GM15510 (cell line): ENCODE results near the gene DBX1.

Experiments
- POLR2A ChIP-seq: IDR thresholded peaks from 3 replicates; pipeline ENCODE4 v1.6.1; 2011; ENCODE audit warnings: borderline replicate concordance; ENCODE audit not compliant: insufficient read length; ENCODE audit errors: extremely low read depth

The DBX1 gene, protein sequence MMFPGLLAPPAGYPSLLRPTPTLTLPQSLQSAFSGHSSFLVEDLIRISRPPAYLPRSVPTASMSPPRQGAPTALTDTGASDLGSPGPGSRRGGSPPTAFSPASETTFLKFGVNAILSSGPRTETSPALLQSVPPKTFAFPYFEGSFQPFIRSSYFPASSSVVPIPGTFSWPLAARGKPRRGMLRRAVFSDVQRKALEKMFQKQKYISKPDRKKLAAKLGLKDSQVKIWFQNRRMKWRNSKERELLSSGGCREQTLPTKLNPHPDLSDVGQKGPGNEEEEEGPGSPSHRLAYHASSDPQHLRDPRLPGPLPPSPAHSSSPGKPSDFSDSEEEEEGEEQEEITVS

GRCh38 chr11:20160425-20161229 is at the start of gene DBX1:
Gene DBX1, minus strand, starts transcription at chr11:20160475. Its CDS starts 151 bp downstream, at chr11:20160324.
- TF ChIP-seq POLR2A, result no peak

DNA sequence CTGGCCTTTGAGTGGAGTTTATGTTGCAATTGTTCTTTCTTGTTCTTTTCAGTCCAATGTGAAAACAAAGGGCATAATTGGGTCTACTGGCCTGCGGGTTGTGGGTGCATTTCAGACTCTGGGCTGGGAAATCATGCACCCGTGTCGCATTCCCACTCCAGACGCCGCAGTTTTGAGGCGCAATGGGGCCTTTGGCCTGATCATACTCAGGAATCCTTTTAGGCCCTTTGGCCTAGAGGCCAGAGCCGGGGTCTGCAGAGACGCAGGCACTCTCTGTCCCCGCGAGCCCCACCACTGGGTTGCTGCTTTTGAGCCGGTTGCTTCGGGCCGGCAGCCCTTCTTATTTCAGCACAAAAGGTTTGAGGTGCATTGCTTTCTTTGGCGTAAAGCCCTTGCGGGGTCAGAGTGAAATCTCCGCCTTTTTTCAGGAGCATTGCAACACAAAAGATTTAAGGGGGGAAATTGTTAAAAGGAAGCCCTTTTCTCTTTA is 48.4 kb upstream of the DBX1 start:
- no peak for TF ChIP-seq POLR2A

- TF ChIP-seq POLR2A, result no peak
Measured at GRCh38 chr11:20207781-20208621, 47.7 kb upstream of the DBX1 start.

- no peak for TF ChIP-seq POLR2A
Measured at GRCh38 chr11:20205807-20206206, 45.5 kb upstream of the DBX1 start.

DNA sequence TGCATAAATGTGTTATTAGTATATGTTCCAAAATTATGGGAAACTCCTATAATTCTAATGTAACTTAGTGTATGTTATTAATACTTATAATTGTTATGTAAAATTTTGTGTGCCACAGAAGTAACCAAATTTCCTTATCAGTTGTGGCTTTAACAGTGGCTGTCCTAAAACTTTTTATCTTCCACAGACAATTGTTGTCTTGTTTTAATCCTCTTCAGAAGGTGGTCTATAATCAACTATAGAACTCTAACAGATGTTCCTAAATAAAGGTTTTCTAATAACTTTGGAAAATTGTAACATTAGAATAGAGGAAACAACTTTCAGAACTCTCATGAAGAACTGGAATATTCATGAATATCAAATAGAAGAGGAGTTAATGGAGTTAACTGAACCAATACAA is 44.4 kb upstream of the DBX1 start:
- no peak for TF ChIP-seq POLR2A

GRCh38 chr11:20203831-20204230 is 43.6 kb upstream of the DBX1 start:
- no peak for TF ChIP-seq POLR2A

DNA sequence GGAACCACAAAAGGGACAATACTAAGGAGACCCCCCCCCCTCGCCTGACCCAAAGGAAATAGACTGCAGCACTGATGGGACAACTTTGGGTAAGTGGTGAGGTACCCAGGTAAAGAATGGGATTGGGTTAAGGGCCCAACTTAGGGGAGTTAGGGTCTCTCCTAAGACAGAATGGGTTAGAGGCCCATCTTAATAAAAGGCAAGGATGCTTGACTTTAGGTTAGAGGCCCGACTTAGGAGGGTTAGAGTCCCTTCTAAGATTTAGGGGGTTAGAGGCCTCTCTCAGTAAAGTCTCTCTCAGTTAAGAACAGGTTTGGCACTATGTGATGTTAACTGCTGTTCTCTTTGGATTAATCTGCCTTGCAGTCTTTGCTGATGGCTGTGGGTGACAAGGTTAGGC is 41.0 kb upstream of the DBX1 start:
- TF ChIP-seq POLR2A, result no peak

GRCh38 chr11:20197881-20198280 is 37.6 kb upstream of the DBX1 start:
- no peak for TF ChIP-seq POLR2A

DNA sequence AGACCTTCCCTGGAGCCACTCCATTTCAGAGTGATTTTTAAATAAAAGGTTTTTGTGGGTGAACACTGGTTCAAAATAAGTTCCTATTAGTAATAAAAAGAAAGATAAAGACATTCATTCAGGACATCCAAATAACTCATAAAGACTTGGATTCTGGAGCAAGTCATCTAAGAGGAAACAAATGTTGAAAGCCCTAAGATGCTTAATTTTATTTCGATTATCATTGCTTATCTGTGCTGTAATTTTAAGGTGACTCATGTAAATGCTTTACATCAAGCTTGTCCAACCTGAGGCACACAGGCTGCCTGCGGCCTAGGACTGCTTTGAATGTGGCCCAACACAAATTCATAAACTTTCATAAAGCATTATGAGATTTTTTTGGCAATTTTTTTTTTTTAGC is 34.2 kb upstream of the DBX1 start:
- no peak for TF ChIP-seq POLR2A

DNA sequence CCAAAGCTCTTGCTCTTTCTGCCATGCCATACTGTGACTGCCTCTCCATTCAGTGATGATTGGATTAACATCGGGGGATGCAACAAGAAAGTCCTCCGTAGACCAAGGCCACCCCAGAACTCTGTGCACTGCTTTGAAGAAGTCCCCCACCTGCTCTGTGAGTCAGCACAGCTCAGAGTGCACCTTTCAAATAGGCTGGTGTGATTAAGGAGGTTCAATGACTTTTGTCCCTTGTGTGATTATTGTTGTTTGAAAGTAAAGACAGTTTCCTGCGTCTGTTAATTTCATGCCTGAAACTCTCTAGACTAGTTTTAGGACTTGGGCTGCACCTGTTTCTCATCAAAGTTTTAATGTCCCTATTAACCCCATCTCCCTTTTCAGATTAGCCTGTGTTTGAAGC is 33.0 kb upstream of the DBX1 start:
- no peak for TF ChIP-seq POLR2A

- TF ChIP-seq POLR2A, result no peak
Measured at GRCh38 chr11:20192641-20193040, 32.4 kb upstream of the DBX1 start.

GRCh38 chr11:20192151-20192550 is 31.9 kb upstream of the DBX1 start:
- no peak for TF ChIP-seq POLR2A

DNA sequence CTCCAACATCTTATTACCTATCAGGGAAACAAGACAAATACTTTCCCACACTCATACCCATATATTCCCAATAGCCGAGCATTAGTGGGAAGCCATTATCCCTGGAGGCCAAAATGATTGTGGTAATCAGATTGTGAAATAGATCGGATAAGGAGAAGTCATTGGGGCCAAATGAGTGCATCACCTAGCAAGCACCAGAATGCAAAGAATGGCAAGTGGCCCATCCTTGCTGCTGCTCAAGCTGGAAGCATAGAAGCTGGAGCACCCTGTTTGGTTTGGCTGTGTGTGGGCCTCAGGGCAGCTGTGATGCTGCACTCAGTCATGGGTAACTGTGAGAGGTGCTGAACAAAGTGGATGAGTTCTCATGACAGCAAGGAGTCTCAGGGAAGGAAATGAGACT is 18.7 kb upstream of the DBX1 start:
- TF ChIP-seq POLR2A, result no peak

DNA sequence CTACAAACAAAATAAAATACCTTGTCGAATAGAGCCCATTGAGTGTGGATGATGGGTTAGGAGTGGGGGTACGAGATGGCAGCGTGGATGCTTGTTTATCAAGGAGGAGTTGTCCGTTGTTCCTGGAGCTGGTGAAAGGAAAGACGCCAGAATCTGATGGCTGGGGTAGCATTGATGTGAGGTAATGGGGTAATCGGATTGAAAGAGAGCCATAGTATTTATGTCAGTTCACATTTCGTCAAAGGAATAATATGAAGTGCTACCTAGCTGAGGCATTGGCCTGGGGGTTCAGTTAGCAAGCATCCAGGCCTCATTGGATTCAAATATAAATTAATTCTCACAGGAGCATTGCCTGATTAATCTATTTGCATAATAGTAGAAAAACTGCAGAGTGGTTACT is 16.9 kb upstream of the DBX1 start:
- no peak for TF ChIP-seq POLR2A
